Right hindlimb (tissue), 1 donor: ENCODE data around the gene RARRES2.

Experiments
- DNase-seq: peaks from one replicate; pipeline ENCODE4 v3.0.0-alpha.2; 2018

RARRES2 gene

DNA sequence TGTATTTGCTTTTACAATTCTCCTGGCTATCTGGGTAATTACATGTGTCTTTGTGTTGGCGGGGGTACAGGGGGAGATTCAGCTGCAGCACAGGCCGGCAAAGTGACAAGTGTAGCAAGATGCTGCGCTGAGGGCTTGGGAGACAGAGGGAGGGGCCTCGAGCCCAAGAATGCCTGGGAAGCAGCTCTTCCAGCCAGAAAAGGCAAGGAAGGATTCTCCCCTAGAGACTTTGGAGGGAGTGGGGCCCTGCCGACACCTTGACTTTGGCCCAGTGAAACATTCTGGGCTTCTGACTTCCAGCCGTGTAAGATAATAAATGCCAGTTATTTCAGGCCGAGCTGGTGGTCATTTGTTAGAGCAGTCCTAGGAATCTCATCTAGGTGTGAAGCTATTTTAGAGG, 20.0 kb upstream of the RARRES2 start:
- DNase-seq, result no peak

DNA sequence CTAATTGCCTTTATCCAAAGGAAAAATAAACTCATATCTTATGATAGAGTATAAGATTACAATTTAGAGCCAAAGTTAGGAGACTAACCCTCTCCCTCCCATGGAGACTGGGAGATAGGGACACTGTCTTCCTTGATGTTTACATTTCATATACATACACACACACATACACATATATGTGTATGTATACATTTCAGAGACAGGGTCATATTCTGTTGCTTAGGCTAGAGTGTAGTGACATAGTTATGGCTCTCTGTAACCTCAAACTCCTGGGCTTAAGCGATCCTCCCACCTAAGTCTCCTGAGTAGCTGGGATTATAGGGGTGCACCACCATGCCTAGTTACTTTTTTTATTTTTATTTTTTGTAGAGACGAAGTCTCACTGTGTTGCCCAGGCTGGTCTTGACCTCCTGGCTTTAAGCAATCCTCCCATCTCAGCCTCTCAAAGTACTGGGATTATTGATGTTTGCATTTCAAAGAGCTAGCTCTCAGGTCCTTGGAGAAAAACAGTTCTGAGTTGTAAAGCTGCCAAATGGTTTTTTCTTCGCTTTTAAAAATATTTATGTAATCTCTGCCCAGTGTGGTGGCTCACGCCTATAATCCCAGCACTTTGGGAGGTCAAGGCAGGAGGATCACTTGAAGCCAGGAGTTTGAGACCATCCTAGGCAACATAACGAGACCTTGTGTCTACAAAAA, 19.1 kb upstream of the RARRES2 start:
- DNase-seq, result no peak

DNA sequence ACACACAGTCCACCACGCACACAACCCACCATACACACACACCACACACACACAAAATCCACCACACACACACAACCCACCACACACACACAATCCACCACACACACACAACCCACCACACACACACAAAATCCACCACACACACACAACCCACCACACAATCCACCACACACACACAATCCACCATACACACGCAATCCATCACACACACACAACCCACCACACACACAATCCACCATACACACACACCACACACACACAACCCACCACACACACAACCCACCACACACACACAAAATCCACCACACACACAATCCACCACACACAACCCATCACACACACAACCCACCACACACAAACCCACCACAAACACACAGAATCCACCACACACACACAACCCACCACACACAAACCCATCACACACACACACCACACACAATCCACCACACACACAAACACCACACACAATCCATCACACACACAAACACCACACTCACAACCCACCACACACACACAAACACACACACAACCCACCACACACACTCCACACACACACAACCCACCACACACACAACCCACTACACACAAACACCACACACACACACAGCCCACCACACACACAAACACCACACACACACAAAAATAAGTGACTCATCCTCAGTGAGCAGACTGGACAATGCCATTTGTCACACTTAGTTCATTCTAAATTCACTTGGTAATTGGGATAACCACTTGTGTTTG, 18.4 kb upstream of the RARRES2 start:
- no peak for DNase-seq

DNA sequence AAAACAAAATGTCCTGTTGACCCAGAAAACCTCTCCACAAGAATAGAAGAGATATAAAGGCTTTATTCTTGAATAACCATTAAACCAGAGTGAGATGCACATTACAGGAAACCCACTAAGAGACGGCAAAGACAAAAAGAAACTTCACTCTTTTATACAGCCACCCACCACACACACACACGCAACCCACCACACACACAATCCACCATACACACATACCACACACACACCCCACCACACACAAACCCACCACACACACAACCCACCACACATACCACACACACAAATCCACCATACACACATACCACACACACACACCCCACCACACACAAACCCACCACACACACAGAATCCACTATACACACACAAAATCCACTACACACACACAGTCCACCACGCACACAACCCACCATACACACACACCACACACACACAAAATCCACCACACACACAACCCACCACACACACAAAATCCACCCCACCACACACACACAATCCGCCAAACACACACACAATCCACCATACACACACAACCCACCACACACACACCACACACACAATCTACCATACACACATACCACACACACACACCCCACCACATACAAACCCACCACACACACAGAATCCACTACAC, 17.7 kb upstream of the RARRES2 start:
- no peak for DNase-seq

DNA sequence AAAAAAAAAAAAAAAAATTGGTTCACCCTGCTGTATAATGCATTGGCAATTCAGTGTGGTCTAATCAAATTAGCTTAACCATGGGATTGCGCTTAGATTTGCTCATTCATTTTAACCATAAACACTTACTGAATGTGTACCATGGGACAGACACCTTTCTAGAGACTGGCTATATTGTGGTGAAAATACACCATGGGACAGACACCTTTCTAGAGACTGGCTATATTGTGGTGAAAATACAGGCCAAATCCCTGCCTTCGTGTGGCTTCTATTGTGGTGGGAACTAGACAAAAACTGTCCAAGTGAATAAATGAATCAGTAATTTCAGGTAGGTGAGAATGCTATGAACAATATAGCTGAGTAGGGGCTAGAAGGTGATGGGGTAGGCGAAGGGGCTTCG, 17.0 kb upstream of the RARRES2 start:
- DNase-seq, result no peak

DNA sequence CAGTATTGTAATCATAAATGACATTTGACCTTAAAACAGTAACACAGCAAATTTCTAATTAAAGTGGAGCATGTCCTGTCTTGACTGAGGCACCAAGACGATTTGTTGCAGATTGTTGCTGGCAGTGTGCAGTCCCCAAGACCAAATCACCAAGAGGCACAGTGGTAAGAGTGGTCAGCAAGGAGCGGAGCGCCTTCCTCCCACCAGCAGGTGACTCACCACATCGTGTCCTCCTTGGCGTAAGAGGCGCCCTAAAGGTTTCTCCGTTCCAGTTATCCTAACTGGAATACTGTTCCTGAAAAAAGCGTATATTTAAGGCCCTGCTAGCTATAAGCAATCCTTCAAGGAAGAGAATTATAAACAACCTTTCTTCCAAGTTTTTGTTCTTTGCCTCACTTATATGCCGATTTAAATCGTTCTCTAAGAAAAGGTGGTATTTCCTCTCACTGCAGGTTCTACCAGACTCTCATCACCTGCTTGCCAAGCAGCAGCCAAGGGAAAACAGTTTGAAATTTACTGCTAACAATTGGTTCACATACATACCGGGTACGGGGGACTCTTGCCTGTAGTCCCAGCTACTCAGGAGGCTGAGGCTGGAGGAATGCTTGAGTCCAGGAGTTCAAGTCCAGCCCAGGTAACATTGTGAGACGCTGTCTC, 16.5 kb upstream of the RARRES2 start:
- DNase-seq, result no peak

DNA sequence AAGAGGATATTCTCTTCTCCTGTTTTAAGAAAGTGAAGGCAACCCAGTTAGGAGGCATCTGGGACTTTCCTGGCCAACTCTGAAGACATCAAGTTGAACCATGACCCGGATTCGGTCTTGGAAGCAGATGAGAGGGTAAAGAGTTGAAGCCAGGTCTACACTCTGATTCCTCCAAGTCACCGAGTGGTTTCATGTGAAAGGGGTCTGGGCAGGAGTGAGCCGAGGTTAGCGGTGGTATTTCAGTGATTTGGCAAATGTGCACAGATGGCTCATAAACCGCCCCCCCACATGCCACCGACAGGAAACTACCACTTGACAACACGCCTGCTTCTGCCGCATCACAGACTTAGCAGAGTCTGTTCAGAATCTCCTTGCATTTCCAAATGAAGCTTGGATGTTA, 15.8 kb upstream of the RARRES2 start:
- no peak for DNase-seq

DNA sequence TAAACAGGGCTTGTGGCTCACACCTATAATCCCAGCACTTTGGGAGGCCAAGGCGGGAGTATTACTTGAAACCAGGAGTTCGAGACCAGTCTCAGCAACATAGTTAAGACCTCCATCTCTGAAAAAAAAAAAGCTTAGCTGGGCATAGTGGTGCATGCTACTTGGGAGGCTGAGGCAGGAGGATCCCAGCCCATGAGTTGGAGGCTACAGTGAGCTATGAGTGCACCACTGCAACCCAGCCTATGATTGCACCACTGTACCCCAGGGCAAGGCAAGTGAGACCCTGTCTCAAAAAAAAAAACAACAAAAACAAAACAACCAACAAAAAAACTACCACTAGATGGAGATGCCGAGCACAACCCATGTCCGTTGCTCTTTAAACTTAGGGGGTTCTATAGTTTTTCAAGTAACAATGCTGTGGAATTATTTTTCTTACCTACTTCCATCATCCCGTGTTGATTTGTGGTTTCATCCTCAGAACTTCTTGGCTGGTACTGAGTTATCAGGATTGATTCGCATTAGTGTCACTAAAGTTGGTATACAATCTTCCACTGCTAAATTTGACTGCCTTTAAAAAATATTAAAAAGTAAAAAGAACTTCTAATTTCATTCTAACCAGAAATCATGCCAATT, 15.0 kb upstream of the RARRES2 start:
- DNase-seq, result no peak

DNA sequence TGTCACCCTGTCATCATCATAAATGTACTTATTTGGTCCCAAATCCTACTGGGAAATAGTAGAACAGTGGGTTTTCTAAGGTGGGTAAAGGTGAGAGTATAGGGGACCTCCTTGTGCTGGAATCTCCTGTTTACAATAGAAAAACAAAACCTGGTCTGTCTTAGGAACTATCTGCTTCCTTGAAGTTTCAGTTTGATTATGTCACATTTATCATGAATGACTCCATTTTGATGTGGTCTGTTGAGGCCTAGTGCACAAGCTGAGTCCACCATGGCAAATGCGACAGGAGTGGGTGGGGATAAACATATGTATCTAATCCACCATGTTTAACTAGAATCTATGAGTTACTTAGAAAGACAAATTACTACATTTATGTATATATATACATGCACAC, 14.2 kb upstream of the RARRES2 start:
- no peak for DNase-seq

DNA sequence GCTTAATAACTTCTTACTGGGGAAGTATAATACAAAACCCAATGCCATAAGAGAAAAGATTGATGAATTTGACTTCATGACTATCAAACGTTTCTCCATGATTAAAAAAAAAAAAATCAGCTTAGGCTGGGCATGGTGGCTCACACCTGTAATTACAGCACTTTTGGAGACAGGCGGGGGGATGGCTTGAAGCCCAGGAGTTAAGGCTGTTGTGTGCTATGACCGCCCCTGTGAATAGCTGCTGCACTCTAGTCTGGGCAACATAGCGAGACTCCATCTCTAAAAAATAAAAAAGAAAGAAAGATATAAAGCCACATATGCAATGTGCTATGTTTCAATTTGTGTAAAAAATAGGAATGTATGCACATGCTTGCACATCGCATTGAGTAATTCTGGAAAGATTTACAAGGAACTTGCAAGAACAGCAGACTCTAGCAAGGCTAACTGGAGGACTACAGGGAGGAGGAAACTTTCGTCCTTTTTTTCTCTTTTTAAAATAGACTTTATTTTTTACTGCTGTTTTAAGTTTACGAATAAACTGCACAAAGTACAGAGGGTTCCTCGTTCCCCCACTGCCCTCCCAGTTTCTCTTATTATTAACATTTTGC, 10.3 kb upstream of the RARRES2 start:
- DNase-seq, result no peak

DNA sequence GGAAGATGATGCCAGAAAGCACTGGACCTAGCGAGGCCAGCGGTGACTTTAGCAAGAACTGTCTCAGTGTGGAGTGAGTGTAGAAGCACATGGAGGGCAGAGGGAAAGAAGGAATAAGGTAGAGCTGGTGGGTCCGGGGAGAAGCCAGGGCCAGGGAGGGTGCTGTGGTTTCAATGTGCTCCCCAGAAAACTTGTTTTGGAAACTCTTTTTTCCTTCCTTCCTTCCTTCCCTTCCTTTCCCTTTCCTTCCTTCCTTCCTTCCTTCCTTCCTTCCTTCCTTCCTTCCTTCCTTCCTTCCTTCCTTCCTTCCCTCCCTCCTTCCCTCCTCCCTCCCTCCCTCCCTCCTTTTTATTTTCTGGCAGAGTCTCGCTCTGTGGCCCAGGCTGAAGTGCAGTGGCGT, 5.5 kb upstream of the RARRES2 start:
- DNase-seq, result no peak

DNA sequence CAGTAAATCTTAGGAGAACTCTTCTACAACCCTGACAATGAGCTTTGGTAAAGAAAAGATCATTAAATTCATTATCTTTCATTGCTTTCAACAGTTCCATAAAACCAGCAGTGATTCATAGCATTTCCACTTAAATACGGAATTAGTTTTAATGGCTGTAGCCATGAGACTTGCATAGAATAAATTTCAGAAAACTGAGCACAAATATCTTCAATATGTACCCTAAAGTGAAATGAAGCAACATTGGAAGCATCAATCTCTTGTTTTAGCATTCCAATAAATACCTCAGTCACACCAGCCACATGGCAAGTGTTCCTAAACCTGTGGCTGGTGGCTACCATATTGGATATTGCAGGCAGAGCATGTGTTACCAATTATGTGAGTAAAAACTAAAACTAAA, 3.6 kb upstream of the RARRES2 start:
- no peak for DNase-seq

DNA sequence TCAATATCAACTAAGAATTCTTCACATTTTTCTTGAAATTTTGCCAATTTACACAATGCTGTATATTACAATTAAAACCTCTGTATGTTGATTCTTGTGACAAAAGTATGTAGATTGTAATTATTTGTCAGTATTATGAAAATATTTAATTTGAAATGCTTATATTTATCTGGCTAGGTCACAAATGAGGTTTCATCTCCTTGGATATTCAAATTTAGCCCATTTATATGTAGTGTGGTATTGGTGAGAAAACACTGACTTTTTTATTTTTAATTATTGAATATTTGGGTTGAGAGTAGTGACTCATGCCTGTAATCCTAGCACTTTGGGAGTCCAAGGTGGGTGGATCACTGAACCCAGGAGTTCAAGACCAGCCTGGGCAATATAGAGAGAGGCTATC, 2.9 kb upstream of the RARRES2 start:
- no peak for DNase-seq

DNA sequence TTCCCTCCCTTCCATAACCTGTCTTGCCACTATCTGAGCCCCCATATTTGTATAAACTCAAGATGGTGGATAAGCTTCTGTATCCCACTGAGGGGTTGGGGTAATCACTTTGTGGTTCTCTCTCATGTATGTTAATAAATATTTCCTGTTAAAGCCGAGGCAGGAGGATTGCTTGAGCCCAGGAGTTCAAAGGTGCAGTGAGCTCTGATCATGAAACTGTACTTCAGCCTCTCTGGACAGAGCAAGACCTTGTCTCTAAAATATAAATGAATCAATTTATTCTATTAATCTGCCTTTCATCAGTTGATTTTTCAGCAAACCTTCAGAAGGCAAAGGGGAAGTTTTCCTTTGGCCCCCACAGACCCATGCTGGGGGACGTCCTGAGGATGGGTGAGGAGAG, 1.8 kb upstream of the RARRES2 start:
- no peak for DNase-seq

DNA sequence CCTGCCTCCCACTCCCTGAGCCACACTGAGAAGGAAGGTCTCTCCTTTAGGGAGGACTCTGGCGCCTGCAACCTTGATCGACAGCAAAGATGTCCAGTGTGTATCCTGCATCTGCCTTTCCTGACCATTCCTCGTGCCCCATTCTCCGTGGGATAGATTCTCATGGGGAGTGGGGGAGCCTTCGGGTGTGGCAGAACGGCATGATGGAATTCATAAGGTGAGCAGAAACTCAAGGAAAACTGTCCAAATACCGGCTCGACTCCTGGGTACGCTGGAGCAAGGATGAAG, 636 bp upstream of the RARRES2 start:
- no peak for DNase-seq

DNA sequence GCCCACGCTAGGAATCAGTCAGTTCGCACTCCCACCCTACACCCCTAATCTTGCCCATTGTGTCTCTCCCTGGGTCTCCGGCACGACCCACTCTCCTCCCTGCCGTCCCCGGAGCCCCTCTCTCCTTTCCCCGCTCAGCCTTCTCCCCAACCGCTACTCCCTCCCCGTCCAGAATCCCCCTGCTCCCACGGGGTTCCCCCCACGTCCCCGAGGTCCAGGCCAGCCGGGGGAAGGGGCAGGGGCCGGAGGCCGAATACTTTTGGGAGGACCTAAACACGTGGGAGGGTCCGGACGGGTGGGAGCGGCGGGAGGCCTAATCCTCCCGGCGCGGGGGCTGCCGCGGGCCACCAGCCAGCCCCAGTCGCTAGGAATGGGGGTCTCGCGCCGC, 560 bp downstream of the RARRES2 start:
- DNase-seq, result no peak

DNA sequence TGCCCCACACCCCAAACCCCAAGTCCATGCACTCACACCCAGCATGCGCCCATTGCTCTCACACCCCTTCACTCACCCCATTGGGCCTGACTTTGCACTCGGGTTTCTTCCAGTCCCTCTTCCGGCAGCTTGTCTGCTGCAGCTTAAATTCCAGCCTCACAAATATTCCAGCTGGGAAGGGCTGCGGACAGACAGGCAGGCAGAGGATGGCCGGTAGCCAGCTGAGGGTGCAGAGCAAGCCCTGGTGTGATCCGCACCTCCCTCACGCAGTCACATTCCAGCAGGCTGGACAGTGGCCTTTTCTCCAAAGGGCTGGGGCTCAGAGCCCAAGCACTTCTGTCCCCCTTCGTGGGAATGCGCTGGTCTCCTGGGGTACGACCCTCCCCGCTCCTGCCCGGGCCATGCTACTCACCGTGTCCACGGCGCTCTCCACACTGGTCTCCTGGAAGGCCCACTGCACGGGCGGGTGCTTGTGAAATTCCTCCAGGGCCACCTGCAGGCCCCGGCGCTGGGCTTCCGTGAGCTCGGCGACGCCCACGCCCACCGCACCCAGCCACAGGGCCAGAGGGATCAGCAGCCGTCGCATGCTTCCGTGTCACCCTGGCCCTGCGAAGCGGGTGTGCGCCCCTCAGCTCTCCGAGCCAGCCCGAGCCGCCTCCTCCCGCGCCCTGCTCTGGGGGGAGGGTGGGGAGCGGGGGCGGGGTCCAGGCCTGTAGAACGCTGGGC, 1.2 kb downstream of the RARRES2 start:
- peak; percentile 61 for DNase-seq

DNA sequence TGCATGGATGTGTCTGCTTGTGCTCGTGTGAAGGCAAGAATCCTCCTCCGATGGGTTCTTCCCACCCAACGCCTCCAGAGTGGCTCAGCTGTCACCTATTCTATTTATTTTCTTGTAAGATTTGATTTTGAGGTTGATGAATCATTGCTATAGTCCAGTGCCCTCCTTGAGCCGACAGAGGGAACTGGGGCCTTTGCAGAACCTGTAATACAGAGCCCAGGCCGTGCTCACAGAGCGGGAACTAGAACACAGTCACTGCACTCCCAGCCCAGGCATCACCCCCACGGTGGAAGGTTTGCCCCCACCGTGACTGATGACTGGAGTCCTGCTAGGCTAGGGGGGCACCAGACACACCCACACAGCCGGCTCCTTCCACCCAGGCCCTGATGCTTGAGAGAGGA, 2.0 kb downstream of the RARRES2 start:
- no peak for DNase-seq

DNA sequence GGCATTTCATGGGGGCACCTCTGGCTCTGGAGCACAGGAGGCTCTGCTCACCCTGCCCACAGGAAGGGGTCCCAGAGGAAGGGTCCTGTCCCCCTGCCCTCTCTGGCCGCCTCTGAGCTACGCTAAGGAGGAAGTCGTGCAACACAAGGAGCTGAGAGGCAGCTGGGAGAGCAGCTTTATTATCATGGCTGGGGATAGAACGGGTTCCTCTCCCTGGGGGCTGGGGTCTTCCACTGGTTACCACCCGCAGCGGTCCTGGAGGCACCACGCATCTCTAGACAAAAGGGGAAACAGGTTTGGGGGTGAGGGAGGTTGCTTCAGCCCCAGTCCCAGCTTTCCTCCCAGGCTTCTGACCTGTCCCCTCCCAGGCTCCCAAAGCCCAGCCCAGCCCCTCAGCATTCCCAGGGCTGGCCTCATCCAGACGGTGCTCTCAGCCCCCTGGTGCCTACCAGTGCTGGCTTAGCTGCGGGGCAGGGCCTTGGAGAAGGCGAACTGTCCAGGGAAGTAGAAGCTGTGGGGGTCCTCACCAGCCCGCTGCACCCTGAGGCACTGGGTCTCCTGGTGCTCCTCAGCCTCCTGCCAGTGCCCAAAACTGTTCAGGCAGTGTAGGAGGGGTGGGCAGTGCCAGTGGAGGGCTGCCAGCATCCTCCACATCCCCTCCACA, 3.1 kb downstream of the RARRES2 start:
- no peak for DNase-seq

DNA sequence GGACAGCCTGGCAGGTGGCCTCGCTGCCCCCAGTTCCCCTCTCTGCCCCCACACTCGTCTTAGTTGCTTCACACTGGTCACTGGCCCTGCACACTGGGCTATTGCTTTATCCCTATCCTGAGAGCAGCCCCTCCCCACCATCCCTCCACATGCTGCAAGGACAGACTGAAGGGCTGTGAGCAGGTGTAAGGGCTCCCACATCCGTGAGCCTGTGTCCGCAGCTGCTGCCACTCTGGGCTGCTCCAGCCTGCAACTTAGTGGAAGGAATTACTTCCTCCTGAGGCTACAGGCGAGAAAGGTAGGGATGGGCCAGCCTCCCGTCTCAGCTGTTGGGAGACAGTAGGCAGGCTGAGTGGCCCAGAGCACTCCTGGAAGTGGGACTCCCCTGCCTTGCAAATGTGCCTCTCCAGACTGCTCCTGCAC, 3.8 kb downstream of the RARRES2 start:
- no peak for DNase-seq

DNA sequence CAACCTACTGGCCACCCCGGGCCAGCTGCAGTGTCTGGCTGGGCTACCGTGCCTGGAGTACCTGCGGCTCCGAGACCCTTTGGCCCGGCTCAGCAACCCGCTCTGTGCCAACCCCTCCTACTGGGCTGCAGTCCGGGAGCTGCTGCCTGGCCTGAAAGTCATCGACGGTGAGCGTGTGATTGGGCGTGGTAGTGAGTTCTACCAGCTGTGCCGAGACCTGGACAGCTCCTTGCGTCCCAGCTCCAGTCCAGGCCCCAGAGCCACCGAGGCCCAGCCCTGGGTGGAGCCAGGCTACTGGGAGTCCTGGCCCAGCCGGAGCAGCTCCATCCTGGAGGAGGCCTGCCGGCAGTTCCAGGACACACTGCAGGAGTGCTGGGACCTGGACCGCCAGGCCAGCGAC, 4.2 kb downstream of the RARRES2 start:
- no peak for DNase-seq

DNA sequence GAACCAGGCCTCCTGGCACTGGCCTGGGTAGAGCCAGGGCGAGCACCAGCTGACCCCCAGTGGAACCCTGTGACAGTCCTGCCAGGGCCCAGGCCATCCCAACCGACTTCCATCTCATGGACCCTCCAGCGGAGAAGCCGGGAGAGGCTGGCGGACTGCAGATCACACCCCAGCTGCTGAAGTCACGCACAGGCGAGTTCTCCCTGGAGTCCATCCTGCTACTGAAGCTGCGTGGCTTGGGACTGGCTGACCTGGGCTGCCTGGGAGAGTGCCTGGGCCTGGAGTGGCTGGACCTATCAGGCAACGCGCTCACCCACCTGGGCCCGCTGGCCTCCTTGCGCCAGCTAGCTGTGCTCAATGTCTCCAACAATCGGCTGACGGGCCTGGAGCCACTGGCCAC, 4.7 kb downstream of the RARRES2 start:
- no peak for DNase-seq
